K562 (cell line): ENCODE data around the gene SCAMP3. TPM values are rescaled to one million over a fixed set of nuclear protein-coding genes. Genes with fewer than 3 reads are reported as not detected.

Experiments
- C11orf30 ChIP-seq: fragments of 450-650 bp; IDR thresholded peaks from 2 replicates; pipeline ENCODE4 v1.6.1; 2016; ENCODE audit warnings: low read depth, mild to moderate bottlenecking
- CAMTA2 ChIP-seq: fragments of 250-450 bp; sonication (Bioruptor Pico); conservative IDR thresholded peaks from 2 replicates; pipeline ENCODE4 v1.5.1; 2022
- HMGN3 ChIP-seq: IDR thresholded peaks from 2 replicates; pipeline ENCODE4 v1.6.1; 2011; ENCODE audit warnings: borderline replicate concordance, low read depth, mild to moderate bottlenecking, mixed read lengths, low read length; ENCODE audit not compliant: insufficient read length; ENCODE audit errors: extremely low read depth
- IRF9 ChIP-seq: fragments of 450-650 bp; IDR thresholded peaks from 2 replicates; pipeline ENCODE4 v1.6.1; 2016; ENCODE audit warnings: missing biosample characterization, missing genetic modification characterization
- KLF13 ChIP-seq: fragments of 450-650 bp; IDR thresholded peaks from 2 replicates; pipeline ENCODE4 v1.6.1; 2016; ENCODE audit warnings: missing genetic modification characterization, low read depth, mild to moderate bottlenecking, missing compliant biosample characterization, moderate library complexity, borderline replicate concordance
- L3MBTL2 ChIP-seq: fragments of 450-650 bp; IDR thresholded peaks from 2 replicates; pipeline ENCODE4 v1.6.1; 2016; ENCODE audit warnings: mild to moderate bottlenecking, moderate library complexity
- MEF2A ChIP-seq: IDR thresholded peaks from 2 replicates; pipeline ENCODE4 v1.6.1; 2011; ENCODE audit warnings: low read depth, mild to moderate bottlenecking, low read length, moderate library complexity; ENCODE audit not compliant: control insufficient read depth
- NELFE ChIP-seq: IDR thresholded peaks from 2 replicates; pipeline ENCODE4 v1.6.1; 2011; ENCODE audit warnings: mild to moderate bottlenecking; ENCODE audit not compliant: insufficient read depth, insufficient read length
- POLR3A ChIP-seq: IDR thresholded peaks from 2 replicates; pipeline ENCODE4 v1.6.1; 2011; ENCODE audit warnings: borderline replicate concordance, mild to moderate bottlenecking, moderate library complexity; ENCODE audit not compliant: insufficient read length, insufficient read depth; ENCODE audit errors: extremely low read depth
- POLR3G ChIP-seq: IDR thresholded peaks from 2 replicates; pipeline ENCODE4 v1.6.1; 2011; ENCODE audit not compliant: insufficient read length, insufficient replicate concordance; ENCODE audit errors: extremely low read depth
- SREBF1 ChIP-seq: fragments of 150-350 bp; IDR thresholded peaks from 2 replicates; pipeline ENCODE4 v1.6.1; 2014; ENCODE audit warnings: antibody characterized with exemption, low read depth, low read length, borderline replicate concordance
- SRSF7 ChIP-seq: fragments of 200-400 bp; formaldehyde crosslinking; optimal IDR thresholded peaks from 2 replicates; pipeline ENCODE3; 2017; ENCODE audit warnings: mild to moderate bottlenecking, low read depth, low read length
- YY1 ChIP-seq, 3 experiments: IDR thresholded peaks; 2 replicates each; pipeline ENCODE4 v1.6.1; 2011; ENCODE audit warnings: low read length in 2 of 3, mild to moderate bottlenecking in 2 of 3, moderate library complexity in 2 of 3, borderline replicate concordance in 1 of 3, control low read depth in 1 of 3, low read depth in 1 of 3; ENCODE audit not compliant: insufficient read depth in 3 of 3, insufficient replicate concordance in 2 of 3, control insufficient read depth in 1 of 3, insufficient read length in 1 of 3; ENCODE audit errors: extremely low read depth in 1 of 3
- ZBTB49 ChIP-seq: sonication (generic); formaldehyde crosslinking; IDR thresholded peaks from 2 replicates; pipeline ENCODE4 v1.8.0; 2022; ENCODE audit warnings: missing genetic modification reagents, mild to moderate bottlenecking, borderline replicate concordance
- ZBTB8A ChIP-seq: fragments of 450-650 bp; IDR thresholded peaks from 2 replicates; pipeline ENCODE4 v1.6.1; 2018; ENCODE audit warnings: mild to moderate bottlenecking, moderate library complexity; ENCODE audit not compliant: partially characterized antibody
- ZNF12 ChIP-seq: sonication (generic); formaldehyde crosslinking; IDR thresholded peaks from 2 replicates; pipeline ENCODE4 v1.4.0; 2020; ENCODE audit warnings: mild to moderate bottlenecking, missing genetic modification reagents
- ZNF586 ChIP-seq: fragments of 450-650 bp; formaldehyde crosslinking; conservative IDR thresholded peaks from 2 replicates; pipeline ENCODE4 v1.4.0; 2020; ENCODE audit warnings: mild to moderate bottlenecking, moderate library complexity
- polyA plus RNA-seq, 8 experiments: library from polyadenylated mRNA; depleted of rRNA in 4 of 8; stranded (reverse) in 5 of 8; unstranded in 3 of 8; fragments of >200 nt; fragmentation: Nextera tagmentation in 2 of 8; fragmentation: Illumina TruSeq in 1 of 8; extraction: Ambion mirVana in 2 of 8; extraction: Trizol in 1 of 8; gene quantifications; 2 replicates each; pipeline versions ENCODE4 v1.2.1 to v1.2.3, GENCODE V29; 2011 to 2014; ENCODE audit warnings: inconsistent platforms in 1 of 8, missing spikeins in 1 of 8
- total RNA-seq, 7 experiments: library from RNA; depleted of rRNA in 6 of 7; stranded (reverse); fragments of >200 nt in 6 of 7; fragmentation: Illumina TruSeq in 2 of 7; extraction: Trizol in 2 of 7; gene quantifications; 2 replicates each; pipeline versions ENCODE4 v1.2.1 to v1.2.3, GENCODE V29; 2011 to 2021; ENCODE audit warnings: low replicate concordance in 1 of 7
- TF ChIP-seq, protein P1 (sequence below): sonication (generic); formaldehyde crosslinking; IDR thresholded peaks from 2 replicates; pipeline ENCODE4 v1.8.0; 2022; ENCODE audit warnings: missing genetic modification reagents, mild to moderate bottlenecking, moderate library complexity, borderline replicate concordance

SCAMP3 gene
- total and polyA plus RNA-seq, 9 of the 15 experiments (the other 6 are each of a cell fraction or from before 2014, with no cell fraction given): 14.2 to 131 (median 86.1) TPM

DNA sequence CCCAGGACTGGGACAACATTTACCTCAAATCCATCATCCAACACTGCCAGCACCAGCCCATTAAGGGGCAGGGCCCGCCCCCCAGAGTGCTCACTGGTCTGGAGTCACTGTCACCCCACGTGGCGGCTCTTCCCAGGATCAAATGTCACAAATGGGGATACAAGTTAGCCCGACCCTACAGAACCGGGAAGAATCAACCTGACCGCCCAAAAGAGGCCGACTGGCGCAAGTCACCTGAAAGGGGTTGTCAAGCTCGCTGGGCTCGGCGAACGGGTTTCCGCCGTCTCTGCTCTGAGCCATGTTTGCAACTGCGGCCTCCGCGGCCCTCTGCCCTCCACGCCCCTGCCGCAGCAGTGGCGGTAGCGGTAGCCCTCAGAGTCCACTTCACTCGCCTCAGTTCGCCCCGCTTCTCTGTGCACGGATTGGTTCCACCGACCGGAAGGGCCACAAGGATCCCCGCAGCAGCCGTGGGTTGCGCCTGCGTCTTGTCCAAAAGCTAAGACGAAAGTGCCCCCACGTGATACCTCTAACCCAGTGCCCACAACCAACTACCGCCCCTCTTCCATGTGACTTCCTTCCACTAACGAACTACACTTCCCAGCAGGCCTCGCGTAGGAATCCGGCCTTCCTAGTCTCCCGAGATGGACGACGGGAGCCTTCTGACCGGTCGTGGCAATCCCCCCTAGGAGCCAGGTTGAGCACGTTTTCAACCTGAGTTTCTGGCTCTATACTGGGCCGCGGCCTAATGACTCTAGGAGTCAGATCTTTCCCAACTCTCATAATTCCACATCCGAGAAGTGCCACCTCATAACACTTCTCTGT, at the start of gene SCAMP3 (continued):
- peak in 2 of 3 experiments; percentile 52 to 61 for TF ChIP-seq YY1 (IDR thresholded peaks at IDR 0.05; ENCODE audit: borderline replicate concordance in 1 of 3, control insufficient read depth in 1 of 3, extremely low read depth in 1 of 3, insufficient read depth in 3 of 3, insufficient read length in 1 of 3, insufficient replicate concordance in 2 of 3, low read depth in 1 of 3, low read length in 2 of 3)
- peak; percentile 97 for TF ChIP-seq CAMTA2 (CRISPR knock-in tag)
- no peak for TF ChIP-seq POLR3G
- no peak for TF ChIP-seq IRF9 (tag)
- peak; percentile 38 for TF ChIP-seq C11orf30
- peak; percentile 84 for TF ChIP-seq ZNF12 (CRISPR knock-in tag)
- TF ChIP-seq KLF13: no peak; the same call in 1 of the 2 replicates
- peak; percentile 79 for TF ChIP-seq L3MBTL2
- TF ChIP-seq MEF2A: no peak
- TF ChIP-seq SREBF1: no peak
- TF ChIP-seq POLR3A: no peak
- no peak for TF ChIP-seq ZBTB8A
- no peak for TF ChIP-seq ZBTB49 (CRISPR knock-in tag)
- TF ChIP-seq, protein P1, sequence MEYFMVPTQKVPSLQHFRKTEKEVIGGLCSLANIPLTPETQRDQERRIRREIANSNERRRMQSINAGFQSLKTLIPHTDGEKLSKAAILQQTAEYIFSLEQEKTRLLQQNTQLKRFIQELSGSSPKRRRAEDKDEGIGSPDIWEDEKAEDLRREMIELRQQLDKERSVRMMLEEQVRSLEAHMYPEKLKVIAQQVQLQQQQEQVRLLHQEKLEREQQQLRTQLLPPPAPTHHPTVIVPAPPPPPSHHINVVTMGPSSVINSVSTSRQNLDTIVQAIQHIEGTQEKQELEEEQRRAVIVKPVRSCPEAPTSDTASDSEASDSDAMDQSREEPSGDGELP (CRISPR knock-in tag): peak; percentile 82
- peak; percentile 37; the same call in 1 of the 2 replicates for TF ChIP-seq ZNF586 (CRISPR knock-in tag)
- peak; percentile 85 for TF ChIP-seq HMGN3
- TF ChIP-seq NELFE: no peak
- TF ChIP-seq SRSF7: no peak
